ENCODE data around the gene RNU6-9. TPM values are rescaled to one million over a fixed set of nuclear protein-coding genes. Genes with fewer than 3 reads are reported as not detected.

The RNU6-9 gene
- not detected in 5 replicates for total RNA-seq (2022; extraction: Qiagen RNA extraction; ENCODE audit: low read depth)

DNA sequence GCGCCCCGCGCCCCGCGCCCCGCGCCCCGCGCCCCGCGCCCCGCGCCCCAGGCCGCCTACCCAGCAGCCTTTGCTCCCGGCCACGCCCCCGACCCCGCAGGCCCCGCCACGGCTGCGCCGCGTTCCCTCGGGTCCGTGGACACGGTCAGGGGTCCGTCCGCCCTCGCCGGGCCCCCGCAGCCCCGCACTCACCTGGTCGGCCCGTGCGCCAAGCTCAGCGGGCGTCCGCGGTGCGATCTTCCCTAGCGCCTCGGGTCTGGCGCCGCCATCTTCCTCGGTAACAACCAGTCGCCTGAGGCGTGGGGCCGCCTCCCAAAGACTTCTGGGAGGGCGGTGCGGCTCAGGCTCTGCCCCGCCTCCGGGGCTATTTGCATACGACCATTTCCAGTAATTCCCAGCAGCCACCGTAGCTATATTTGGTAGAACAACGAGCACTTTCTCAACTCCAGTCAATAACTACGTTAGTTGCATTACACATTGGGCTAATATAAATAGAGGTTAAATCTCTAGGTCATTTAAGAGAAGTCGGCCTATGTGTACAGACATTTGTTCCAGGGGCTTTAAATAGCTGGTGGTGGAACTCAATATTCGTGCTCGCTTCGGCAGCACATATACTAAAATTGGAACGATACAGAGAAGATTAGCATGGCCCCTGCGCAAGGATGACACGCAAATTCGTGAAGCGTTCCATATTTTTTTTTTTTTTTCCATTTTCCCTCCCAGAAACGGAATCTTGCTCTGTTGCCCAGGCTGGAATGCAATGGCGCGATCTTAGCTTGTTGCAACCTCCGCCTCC is at the start of gene RNU6-9, which contains the start of gene MED16:
TSS of gene RNU6-9 (plus strand) at position 591 of the 796 bp plus-strand sequence.
TSS of gene MED16 (minus strand) at position 294 of the 796 bp plus-strand sequence. CDS start 2,056 bp downstream, outside the sequence.

GRCh38 chr19:852136-853013 is 40.9 kb upstream of the RNU6-9 start, which contains the start of gene ELANE:
ELANE (plus strand) TSS chr19:852303; CDS start chr19:852329, 26 bp downstream.

DNA sequence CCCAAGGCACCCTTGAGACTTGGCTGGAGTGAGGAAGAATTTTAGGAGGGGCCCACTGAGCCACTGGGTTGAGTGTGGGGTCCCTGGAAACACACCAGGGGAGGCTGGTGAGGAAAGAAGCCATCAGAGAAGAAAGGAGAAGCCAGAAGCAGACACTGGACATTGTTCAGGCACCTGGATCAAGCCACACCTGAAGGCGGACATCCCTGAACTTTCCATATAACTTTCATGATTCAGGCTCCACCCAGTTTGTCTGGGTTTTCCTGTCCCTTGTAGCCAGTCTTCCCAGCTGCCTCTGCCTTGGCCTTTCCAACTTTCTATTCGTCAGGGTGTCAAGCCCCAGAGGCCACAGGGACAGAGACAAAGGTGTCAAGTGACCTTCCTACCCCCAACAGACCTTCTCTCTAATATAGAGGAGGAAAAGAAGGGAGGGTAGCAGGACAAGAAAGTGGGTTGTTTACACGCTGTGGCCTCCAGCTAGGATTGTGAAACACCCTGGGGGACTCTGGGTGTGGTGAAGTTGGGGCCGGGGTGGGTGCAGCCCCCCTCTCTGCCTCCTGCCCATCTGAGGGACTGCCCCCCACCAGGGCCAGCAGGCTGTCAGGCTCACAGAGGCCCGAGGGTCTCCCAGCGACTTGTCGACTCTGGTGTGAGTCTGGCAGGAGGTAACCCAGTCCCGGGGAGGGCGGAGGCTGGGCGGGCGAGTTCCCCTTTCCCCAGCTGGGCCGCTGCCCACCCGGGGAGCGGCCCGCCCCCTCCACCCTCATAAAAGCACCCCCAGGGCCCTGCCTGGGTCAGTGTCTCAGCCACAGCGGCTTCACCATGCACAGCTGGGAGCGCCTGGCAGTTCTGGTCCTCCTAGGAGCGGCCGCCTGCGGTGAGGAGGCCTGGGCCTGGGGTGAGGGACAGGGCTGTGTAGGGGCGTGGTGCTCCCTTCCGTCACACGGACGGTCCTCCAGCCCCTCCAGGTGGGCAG is 34.1 kb upstream of the RNU6-9 start, which contains the start of gene CFD:
TSS of gene CFD (plus strand) at position 797 of the 976 bp plus-strand sequence. CDS start at position 823, 26 bp downstream.

GRCh38 chr19:913080-913748 is 19.9 kb downstream of the RNU6-9 start, which contains the start of gene R3HDM4:
R3HDM4 (minus strand) TSS chr19:913219; CDS start chr19:913157, 62 bp downstream.

GRCh38 chr19:917323-918151 is 24.3 kb downstream of the RNU6-9 start, which contains the start of gene KISS1R:
KISS1R (plus strand) TSS chr19:917333; CDS start chr19:917503, 170 bp downstream.

DNA sequence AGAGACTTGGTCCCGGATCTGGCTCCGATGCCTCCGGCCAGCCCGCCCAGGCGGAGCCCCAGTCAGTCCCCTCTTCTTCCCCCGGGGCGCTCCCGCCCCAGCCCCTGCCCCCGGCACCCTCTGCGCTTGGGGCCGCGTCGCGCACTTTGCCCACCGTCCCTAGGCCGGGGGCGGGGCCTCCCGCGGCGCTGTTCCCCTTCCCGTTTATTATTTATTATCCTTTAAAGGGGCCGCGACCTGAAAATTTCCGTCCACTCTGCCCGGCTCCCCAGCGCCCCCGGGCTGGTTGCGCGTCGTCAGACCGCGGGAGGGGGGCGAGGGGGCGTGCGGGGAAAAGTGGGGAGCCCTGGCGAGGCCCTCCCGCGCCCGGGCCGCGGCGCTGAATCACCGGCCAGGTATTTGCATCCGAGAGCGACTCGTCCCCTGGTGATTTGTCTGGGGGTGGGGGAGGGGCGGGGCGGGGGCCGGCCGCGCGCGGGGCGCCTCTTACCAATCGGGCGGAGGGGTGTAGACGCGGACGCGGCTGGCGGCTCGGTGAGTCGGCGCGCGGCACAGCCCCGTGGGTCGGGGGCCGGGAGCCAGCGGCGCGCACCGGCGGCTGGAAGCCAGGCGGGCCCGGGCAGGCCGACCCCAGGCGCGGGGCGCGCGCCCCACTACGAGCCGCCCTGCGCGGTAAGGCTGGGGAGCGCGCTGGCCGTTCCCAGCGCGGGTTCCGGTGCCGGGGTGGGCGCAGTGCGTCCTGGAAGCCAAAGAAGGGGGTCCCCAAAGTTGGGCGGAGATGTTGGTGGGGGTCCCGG is 32.4 kb downstream of the RNU6-9 start, which contains the start of gene ARID3A:
TSS of gene ARID3A (plus strand) at position 510 of the 797 bp plus-strand sequence. CDS start 3,494 bp downstream, outside the sequence.

Other genes starting within 250 kb of the RNU6-9 start
- gene RNF126, start 230.3 kb upstream of the RNU6-9 start, total RNA-seq (2022; extraction: Qiagen RNA extraction; ENCODE audit: low read depth): 56.8 to 77.8 TPM (median 70.4 TPM) in 5 replicates
- gene FSTL3, start 217.1 kb upstream of the RNU6-9 start, total RNA-seq (2022; extraction: Qiagen RNA extraction; ENCODE audit: low read depth): 122 to 180 TPM (median 158 TPM) in 5 replicates
- 0.16 to 0.19 TPM in 2 of 5 replicates, not detected in the others for gene PRSS57, start 198.0 kb upstream of the RNU6-9 start, total RNA-seq (2022; extraction: Qiagen RNA extraction; ENCODE audit: low read depth)
- 11.8 to 18.1 TPM (median 13.4 TPM) in 5 replicates for gene PALM, start 184.5 kb upstream of the RNU6-9 start, total RNA-seq (2022; extraction: Qiagen RNA extraction; ENCODE audit: low read depth)
- gene MISP, start 142.4 kb upstream of the RNU6-9 start, total RNA-seq (2022; extraction: Qiagen RNA extraction; ENCODE audit: low read depth): 71.8 to 97.6 TPM (median 91.6 TPM) in 5 replicates
- gene PTBP1, start 96.0 kb upstream of the RNU6-9 start, total RNA-seq (2022; extraction: Qiagen RNA extraction; ENCODE audit: low read depth): 218 to 248 TPM (median 225 TPM) in 5 replicates
- gene PLPPR3, start 71.5 kb upstream of the RNU6-9 start, total RNA-seq (2022; extraction: Qiagen RNA extraction; ENCODE audit: low read depth): 2.8 to 5.5 TPM (median 4.3 TPM) in 5 replicates
- 0.14 to 0.53 TPM (median 0.28 TPM) in 4 of 5 replicates, not detected in the other for gene AZU1, start 65.6 kb upstream of the RNU6-9 start, total RNA-seq (2022; extraction: Qiagen RNA extraction; ENCODE audit: low read depth)
- gene PRTN3, start 52.5 kb upstream of the RNU6-9 start, total RNA-seq (2022; extraction: Qiagen RNA extraction; ENCODE audit: low read depth): 0.26 to 0.50 TPM (median 0.34 TPM) in 4 of 5 replicates, not detected in the other
- 0.09 TPM in 1 of 5 replicates, not detected in the others for gene ELANE, start 41.2 kb upstream of the RNU6-9 start, total RNA-seq (2022; extraction: Qiagen RNA extraction; ENCODE audit: low read depth)
- 9.2 to 23.6 TPM (median 21.2 TPM) in 5 replicates for gene CFD, start 33.8 kb upstream of the RNU6-9 start, total RNA-seq (2022; extraction: Qiagen RNA extraction; ENCODE audit: low read depth)
- 10.6 to 21.5 TPM (median 17.4 TPM) in 5 replicates for gene MED16, start 297 bp upstream of the RNU6-9 start, total RNA-seq (2022; extraction: Qiagen RNA extraction; ENCODE audit: low read depth)
- gene R3HDM4, start 19.7 kb downstream of the RNU6-9 start, total RNA-seq (2022; extraction: Qiagen RNA extraction; ENCODE audit: low read depth): 26.2 to 43.3 TPM (median 39.5 TPM) in 5 replicates
- gene KISS1R, start 23.8 kb downstream of the RNU6-9 start, total RNA-seq (2022; extraction: Qiagen RNA extraction; ENCODE audit: low read depth): 0.23 to 0.88 TPM (median 0.29 TPM) in 5 replicates
- gene ARID3A, start 32.6 kb downstream of the RNU6-9 start, total RNA-seq (2022; extraction: Qiagen RNA extraction; ENCODE audit: low read depth): 4.0 to 5.9 TPM (median 5.5 TPM) in 5 replicates
- 44.5 to 73.6 TPM (median 71.9 TPM) in 5 replicates for gene WDR18, start 90.9 kb downstream of the RNU6-9 start, total RNA-seq (2022; extraction: Qiagen RNA extraction; ENCODE audit: low read depth)
- gene GRIN3B, start 106.9 kb downstream of the RNU6-9 start, total RNA-seq (2022; extraction: Qiagen RNA extraction; ENCODE audit: low read depth): 1.5 to 3.3 TPM (median 2.7 TPM) in 5 replicates
- 64.2 to 118 TPM (median 113 TPM) in 5 replicates for gene TMEM259, start 127.6 kb downstream of the RNU6-9 start, total RNA-seq (2022; extraction: Qiagen RNA extraction; ENCODE audit: low read depth)
- gene RNU6-2, start 128.0 kb downstream of the RNU6-9 start, total RNA-seq (2022; extraction: Qiagen RNA extraction; ENCODE audit: low read depth): not detected in 5 replicates
- gene CNN2, start 133.1 kb downstream of the RNU6-9 start, total RNA-seq (2022; extraction: Qiagen RNA extraction; ENCODE audit: low read depth): 47.8 to 55.7 TPM (median 50.2 TPM) in 5 replicates
- gene ABCA7, start 146.6 kb downstream of the RNU6-9 start, total RNA-seq (2022; extraction: Qiagen RNA extraction; ENCODE audit: low read depth): 4.0 to 10.7 TPM (median 9.8 TPM) in 5 replicates
- 0.93 to 2.5 TPM (median 2.2 TPM) in 5 replicates for gene ARHGAP45, start 173.7 kb downstream of the RNU6-9 start, total RNA-seq (2022; extraction: Qiagen RNA extraction; ENCODE audit: low read depth)
- 201 to 251 TPM (median 240 TPM) in 5 replicates for gene POLR2E, start 201.9 kb downstream of the RNU6-9 start, total RNA-seq (2022; extraction: Qiagen RNA extraction; ENCODE audit: low read depth)
- gene GPX4, start 210.5 kb downstream of the RNU6-9 start, total RNA-seq (2022; extraction: Qiagen RNA extraction; ENCODE audit: low read depth): 417 to 514 TPM (median 483 TPM) in 5 replicates